HPDE6-E6E7 (cell line): ENCODE measurements around the gene ADGRL3.

Experiments used
- DNase-seq: peaks from one replicate; pipeline ENCODE4 v3.0.0; 2011; ENCODE audit warnings: missing footprints; ENCODE audit errors: extremely low spot score

Gene ADGRL3

DNA sequence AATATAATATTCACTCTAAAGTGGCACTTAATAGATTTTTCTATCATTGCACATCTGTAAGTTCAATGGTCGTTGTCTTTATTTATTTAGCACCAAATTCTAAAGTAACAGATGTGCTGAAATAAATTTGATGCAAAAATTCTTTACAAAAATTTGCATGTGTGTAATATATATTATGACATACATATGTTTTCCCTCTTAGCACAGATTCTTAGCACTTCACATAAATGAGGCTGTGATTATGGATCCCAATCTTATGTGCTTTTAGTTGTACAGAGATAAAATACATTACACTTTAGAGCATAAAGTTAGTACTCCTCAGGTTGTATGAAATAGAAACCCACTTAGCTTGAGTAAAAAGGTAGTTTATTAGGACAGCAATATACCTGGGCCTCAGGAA lies 915.1 kb downstream of the ADGRL3 start:
- DNase-seq = no peak

DNA sequence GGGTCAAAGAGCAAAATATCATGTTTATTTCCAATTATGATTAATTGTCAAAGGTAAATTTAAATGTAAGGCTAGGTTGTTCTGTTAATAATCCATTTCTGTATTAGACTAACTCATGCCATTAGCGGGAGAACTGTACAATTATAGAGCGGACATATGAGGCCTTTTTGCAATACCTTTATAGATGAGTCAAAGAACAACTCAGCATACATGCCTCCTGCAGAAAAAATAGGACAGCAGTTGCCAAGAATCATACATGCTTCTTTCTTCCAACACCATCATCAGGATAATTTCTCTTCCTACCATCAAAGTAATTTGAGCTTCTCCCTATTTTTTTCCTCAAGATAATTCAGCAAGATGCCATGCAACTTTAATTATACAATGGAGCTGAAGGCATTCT lies 917.8 kb downstream of the ADGRL3 start:
- DNase-seq = no peak

DNA sequence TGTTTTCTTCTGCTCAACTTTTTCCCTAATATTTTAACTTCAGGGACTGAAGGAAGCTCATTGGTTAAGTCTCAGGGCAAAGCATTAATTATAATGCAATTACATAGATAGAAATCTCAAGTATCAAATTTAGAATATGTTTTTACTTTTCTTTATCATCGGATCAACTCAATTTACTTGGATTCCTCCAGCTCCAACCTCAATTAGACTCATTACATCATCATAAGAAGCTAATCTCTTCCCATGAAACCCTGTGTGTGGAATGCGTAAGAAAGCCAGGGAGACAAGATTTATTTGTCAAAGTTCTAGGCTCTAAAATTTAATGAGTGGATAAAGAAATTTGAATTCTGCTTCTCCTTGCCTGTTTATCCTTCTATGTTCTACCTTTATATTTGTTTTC lies 918.4 kb downstream of the ADGRL3 start:
- DNase-seq = no peak

DNA sequence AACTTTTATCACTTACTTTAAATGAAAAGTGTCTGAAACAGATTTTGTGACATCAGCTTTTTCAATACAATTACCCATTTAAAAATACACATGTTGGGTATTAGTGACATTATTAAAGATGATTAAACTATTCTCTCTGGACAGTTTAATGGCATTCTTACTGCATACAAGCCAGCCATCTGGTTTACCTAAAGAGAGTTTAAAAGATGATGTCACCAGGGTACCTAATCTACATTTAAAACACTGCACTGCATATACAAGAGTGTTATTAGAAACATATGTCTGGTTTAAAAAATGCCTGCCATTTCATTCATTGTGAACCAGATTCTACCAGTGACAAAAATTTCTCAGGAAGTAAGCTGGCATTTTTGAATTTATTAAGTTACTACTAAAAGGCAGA lies 919.1 kb downstream of the ADGRL3 start:
- no peak for DNase-seq

DNA sequence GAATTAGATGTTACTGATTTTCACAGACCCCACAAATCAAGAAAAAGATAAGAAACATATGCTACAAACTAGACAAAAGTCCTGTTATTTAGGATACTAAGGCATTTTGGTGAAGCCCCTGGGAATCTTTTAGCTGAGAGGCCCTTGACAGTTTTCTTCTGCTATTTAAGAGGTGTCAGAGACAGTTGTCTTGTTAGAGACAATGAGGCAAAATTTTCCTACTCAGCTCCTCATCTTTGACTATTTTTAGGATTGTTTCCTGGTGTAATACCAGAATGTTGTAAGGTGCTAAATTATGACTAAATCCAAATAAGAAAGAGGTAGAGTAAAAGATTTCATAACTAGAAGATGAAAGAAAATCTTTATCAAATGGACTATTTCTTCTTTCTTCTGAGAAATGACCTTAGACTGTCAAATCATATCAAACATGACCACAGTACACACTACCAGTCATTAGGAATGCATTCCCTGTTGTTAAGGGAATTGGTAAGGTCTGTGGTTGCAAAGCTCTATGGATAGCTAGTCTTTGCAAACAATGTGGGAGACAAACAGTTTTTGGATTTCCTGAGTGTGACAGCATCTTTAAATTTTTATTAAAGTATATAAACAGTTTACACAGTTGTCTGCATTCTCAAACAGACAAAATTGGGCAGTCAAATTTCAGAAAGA lies 926.1 kb downstream of the ADGRL3 start:
- no peak for DNase-seq
